HG03280 (cell line): ENCODE results near the gene DARS1.

Experiments
- ATAC-seq: cut with Tn5 transposase; IDR thresholded peaks from one replicate; pipeline ENCODE4 v1.9.1; 2021; ENCODE audit warnings: mild to moderate bottlenecking, moderate library complexity; ENCODE audit not compliant: unreplicated experiment

Gene DARS1

GRCh38 chr2:136016427-136016826 is 31.0 kb upstream of the DARS1 start:
- ATAC-seq: no peak

GRCh38 chr2:136015699-136016098 is 30.3 kb upstream of the DARS1 start:
- ATAC-seq: no peak

DNA sequence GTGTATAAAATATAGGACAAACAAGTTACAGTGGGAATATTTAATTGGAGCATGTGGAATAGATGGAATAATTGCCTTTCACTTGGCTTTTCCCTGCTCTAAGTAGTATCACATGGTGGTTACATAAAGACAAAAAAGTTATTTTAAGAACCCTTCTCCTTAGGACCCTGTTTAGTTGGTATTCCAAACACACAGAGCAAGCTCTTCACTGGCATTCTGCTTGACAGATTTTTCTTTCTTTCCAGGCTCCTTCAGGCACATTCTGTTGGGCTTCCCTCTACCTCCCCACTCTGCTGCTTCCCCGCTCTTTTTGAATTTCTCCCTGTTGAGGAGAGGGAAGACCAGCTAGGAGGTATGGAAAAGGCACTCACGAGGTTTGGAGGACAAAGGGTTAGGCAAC is 29.0 kb upstream of the DARS1 start:
- no peak for ATAC-seq

- ATAC-seq: no peak
These were observed 28.5 kb upstream of the DARS1 start for GRCh38 chr2:136013955-136014354.

DNA sequence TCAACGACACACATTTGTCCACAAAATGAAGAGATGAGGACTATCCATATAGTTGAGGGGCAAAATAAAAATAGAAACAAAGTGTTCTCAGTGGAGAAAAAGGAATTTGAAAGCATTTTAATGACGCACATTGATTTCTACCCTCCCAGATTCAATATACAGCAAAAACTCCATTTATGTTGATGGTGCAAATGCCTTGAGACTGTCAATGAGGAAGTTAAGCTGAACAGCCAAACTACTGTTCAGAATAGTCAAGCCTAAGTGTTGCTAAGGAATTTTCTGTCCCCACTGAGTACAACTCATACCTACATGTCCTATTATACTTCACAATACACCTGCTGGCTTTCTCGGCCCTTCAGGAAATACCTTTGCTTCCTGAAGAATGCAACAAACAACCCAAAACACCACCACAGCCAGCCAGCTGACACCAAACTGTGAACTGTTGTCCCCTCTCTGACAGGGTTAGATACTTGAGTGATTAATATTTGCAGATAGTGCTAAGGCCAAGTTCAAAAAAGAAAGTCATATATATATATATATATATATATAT is 27.8 kb upstream of the DARS1 start:
- no peak for ATAC-seq

DNA sequence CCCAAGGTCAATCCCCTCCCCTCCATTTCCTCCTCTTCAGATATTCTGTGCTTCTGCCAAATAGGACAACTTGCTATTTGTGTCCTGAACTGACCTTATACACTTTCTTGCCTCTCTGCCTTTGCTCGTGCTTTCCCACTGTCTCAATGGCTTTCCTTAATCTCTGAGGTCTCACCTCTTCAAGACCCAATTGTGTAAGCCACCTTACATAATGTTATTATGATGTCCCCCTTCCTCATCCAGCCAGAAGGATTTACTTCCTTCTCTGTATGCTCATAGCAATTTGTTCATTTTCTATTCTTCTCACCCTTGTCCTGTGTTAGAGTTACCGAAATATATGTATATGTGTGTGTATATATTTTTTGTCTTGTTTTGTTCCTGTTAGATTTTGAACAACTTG is 26.9 kb upstream of the DARS1 start:
- no peak for ATAC-seq

- ATAC-seq: no peak
These were observed 24.7 kb upstream of the DARS1 start for GRCh38 chr2:136010126-136010525.

- no peak for ATAC-seq
These were observed 22.9 kb upstream of the DARS1 start for GRCh38 chr2:136008205-136008865.

- ATAC-seq: no peak
These were observed 21.2 kb upstream of the DARS1 start for GRCh38 chr2:136006658-136007057.

DNA sequence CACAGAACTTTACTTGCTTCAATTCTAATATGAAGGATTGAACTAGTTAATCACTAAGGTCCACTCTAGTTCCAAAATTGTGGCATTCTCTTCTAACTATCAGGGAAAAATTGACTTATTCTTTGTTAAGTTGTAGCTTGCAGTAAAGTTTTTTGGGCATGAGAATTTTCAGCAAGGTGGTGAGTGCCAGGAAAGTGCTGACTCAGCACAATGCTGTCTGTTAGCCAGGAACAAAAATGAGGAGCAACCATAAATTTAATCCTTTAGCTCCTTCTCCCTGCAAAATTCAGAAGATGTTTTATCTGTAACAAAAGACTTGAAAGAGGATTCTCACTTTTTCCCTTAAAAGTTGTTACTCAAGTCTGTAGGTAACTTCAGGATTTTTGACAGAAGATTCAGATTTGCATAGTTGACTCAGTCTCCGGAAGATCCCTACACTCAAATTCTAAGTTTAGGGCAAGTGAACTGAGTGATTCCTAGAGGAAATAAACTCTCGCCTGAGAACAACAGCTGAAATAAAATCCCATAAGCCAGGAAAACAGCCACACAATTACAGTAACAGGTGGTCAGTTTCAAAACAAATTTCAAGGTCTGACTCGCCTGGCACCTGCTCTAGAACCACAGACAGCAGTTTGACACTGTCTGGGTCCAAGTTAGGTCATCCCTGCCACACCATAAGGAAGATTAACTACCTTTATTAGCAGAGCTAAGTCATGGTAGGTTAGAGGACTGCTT is 20.2 kb upstream of the DARS1 start:
- peak; percentile 67 for ATAC-seq

- ATAC-seq: no peak
These were observed 19.5 kb upstream of the DARS1 start for GRCh38 chr2:136004965-136005364.

DNA sequence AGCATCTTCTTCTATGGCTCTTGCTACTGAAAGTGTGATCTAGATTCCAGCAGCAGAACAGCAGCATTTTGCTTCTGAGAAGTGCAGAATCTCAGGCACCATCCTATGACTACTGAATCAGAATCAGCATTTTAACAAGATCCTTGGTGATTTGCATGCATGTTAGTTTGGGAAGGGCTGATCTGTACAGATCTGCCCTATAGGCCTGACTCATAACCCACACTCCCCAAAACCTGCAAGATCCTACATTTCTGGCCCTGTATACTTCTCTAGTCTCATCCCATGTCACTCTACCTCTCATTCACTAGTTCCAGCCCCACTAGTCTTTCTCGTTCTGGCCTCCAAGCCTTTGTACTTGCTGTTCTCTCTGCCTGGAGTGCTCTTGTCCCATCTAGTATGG is 15.7 kb upstream of the DARS1 start:
- ATAC-seq: no peak

- peak; percentile 58 for ATAC-seq
These were observed 15.1 kb upstream of the DARS1 start for GRCh38 chr2:136000502-136000901.

GRCh38 chr2:135999899-136000298 is 14.5 kb upstream of the DARS1 start:
- no peak for ATAC-seq

- ATAC-seq: no peak
These were observed 13.5 kb upstream of the DARS1 start for GRCh38 chr2:135998879-135999278.

DNA sequence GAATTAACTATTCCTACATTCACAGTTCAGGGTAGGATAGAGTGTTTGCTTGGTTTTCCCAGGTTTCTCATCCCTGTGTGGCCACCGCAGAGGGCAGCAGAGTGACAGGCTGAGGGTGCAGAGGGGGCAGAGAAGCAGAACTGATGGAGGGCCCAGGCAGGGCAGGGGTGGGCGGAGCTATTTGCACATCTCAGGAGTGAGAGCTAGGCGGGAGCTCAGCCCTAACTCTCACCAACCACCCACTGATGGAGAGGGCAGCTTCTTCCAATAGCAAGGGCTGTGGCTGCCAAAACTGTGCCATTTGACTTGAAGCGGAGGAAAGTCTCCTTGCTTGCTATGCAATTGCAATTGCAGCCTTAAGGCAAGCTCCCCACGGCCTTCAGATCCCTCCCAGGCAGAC is 12.0 kb upstream of the DARS1 start:
- no peak for ATAC-seq

GRCh38 chr2:135996304-135996703 is 10.9 kb upstream of the DARS1 start:
- no peak for ATAC-seq

DNA sequence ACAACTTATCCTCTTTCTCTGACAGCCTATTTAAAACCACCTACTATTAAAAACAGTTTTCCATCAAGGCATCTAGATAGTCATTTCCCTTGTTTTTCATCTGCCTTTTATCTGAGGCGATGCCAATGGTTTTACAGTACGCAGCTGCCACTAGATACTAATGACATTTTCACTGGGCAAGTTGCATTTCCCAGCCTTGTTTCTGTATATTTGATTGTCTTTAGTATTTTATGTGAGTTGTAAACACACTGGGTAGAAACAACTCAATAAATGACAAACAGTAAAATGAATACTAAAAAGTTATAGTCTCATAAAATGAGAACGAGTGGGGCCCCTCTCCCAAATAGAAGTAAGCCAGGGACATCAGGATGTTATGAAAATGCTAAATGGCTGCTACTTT is 8.9 kb upstream of the DARS1 start:
- ATAC-seq: no peak

DNA sequence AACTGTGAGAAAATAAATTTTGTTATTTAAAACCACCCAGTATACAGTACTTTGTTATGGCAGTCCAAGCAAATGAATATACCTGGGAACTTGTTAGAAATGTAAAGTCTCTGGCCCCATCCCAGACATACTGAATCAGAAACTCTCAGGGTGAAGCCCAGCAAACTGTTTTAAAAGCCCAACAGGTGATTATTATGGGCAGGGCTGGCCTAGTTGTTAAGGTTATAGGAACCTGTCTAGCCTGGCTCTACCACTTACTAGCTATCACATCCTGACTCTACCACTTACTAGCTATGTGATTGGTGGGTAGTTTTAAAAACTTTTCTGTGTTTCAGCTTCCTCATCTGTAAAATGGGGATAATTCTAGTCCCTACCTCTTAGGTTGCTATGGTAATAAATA is 8.0 kb upstream of the DARS1 start:
- ATAC-seq: no peak

GRCh38 chr2:135991861-135992260 is 6.4 kb upstream of the DARS1 start:
- no peak for ATAC-seq

GRCh38 chr2:135987441-135987840 is 2.0 kb upstream of the DARS1 start:
- ATAC-seq: no peak

GRCh38 chr2:135986507-135986906 is 1.1 kb upstream of the DARS1 start:
- no peak for ATAC-seq
